Neural cell (in vitro differentiated cells): ENCODE measurements around the gene GNAT3. TPM values are rescaled to one million over a fixed set of nuclear protein-coding genes. Genes with fewer than 3 reads are reported as not detected.

Experiments used
- H2AFZ ChIP-seq: fragments of 200-600, 300-800 bp; sonication (generic), shearing (Covaris generic); 2 replicates; pipeline ENCODE4 v1.6.0; 2014; ENCODE audit warnings: low read depth, mild to moderate bottlenecking, antibody characterized with exemption, low read length, moderate library complexity
- H3F3A ChIP-seq: fragments of 200-600 bp; shearing (Covaris generic); 2 replicates; pipeline ENCODE4 v1.6.1; 2016; ENCODE audit warnings: mild to moderate bottlenecking, moderate library complexity, mixed read lengths, antibody characterized with exemption, low read length; ENCODE audit not compliant: insufficient read depth, poor library complexity, severe bottlenecking
- H3K27ac ChIP-seq: fragments of 200-600, 300-800 bp; sonication (generic), shearing (Covaris generic); 2 replicates; pipeline ENCODE4 v1.5.1; 2014; ENCODE audit warnings: mild to moderate bottlenecking, low read length, moderate library complexity
- H3K27me3 ChIP-seq: fragments of 300-800, 200-600 bp; sonication (generic), shearing (Covaris generic); 2 replicates; pipeline ENCODE4 v1.6.0; 2014; ENCODE audit warnings: mild to moderate bottlenecking, low read depth, low read length, moderate library complexity; ENCODE audit not compliant: insufficient read depth
- H3K36me3 ChIP-seq: fragments of 300-800, 200-600 bp; sonication (generic), shearing (Covaris generic); 2 replicates; pipeline ENCODE4 v1.5.1; 2014; ENCODE audit warnings: mild to moderate bottlenecking, antibody characterized with exemption, low read length, moderate library complexity; ENCODE audit not compliant: insufficient read depth
- H3K4me2 ChIP-seq: fragments of 300-800, 200-600 bp; sonication (generic), shearing (Covaris generic); 2 replicates; pipeline ENCODE4 v1.6.0; 2014; ENCODE audit warnings: mild to moderate bottlenecking, low read length
- H3K4me3 ChIP-seq: fragments of 300-800, 200-600 bp; sonication (generic), shearing (Covaris generic); 2 replicates; pipeline ENCODE4 v1.5.1; 2014; ENCODE audit warnings: mild to moderate bottlenecking, low read length, moderate library complexity
- H3K79me2 ChIP-seq: fragments of 200-600 bp; shearing (Covaris generic); replicated peaks from 2 replicates; pipeline ENCODE4 v1.6.0; 2014; ENCODE audit warnings: mild to moderate bottlenecking, low read length, moderate library complexity; ENCODE audit not compliant: insufficient read depth
- H3K9ac ChIP-seq: fragments of 300-800, 200-600 bp; sonication (generic), shearing (Covaris generic); 2 replicates; pipeline ENCODE4 v1.6.1; 2016; ENCODE audit warnings: mild to moderate bottlenecking, low read length, mixed read lengths
- H3K9me2 ChIP-seq: fragments of 200-600 bp; shearing (Covaris generic); 2 replicates; pipeline ENCODE4 v1.6.1; 2016; ENCODE audit warnings: mild to moderate bottlenecking, low read length, mixed read lengths; ENCODE audit not compliant: insufficient read depth
- H3K9me3 ChIP-seq: fragments of 200-600, 300-800 bp; sonication (generic), shearing (Covaris generic); 2 replicates; pipeline ENCODE4 v1.6.1; 2016; ENCODE audit warnings: mild to moderate bottlenecking, mixed run types, low read length, moderate library complexity, mixed read lengths
- H4K20me1 ChIP-seq: fragments of 200-600 bp; shearing (Covaris generic); 2 replicates; pipeline ENCODE4 v1.6.1; 2016; ENCODE audit warnings: mild to moderate bottlenecking, mixed run types; ENCODE audit not compliant: insufficient read depth
- EP300 ChIP-seq: fragments of 450-650 bp; conservative IDR thresholded peaks from 2 replicates; pipeline ENCODE4 v1.6.1; 2014; ENCODE audit warnings: antibody characterized with exemption, mild to moderate bottlenecking, moderate library complexity; ENCODE audit not compliant: poor library complexity, severe bottlenecking
- EZH2 ChIP-seq: fragments of 200-600, 300-800 bp; shearing (Covaris generic), sonication (generic); IDR thresholded peaks from 2 replicates; pipeline ENCODE4 v1.6.1; 2014; ENCODE audit warnings: antibody characterized with exemption, low read length, borderline replicate concordance, mild to moderate bottlenecking; ENCODE audit not compliant: insufficient read depth, poor library complexity, severe bottlenecking
- POLR2AphosphoS5 ChIP-seq: IDR thresholded peaks from 2 replicates; pipeline ENCODE4 v1.6.1; 2012
- RAD21 ChIP-seq: fragments of 450-650 bp; conservative IDR thresholded peaks from 2 replicates; pipeline ENCODE4 v1.6.1; 2014; ENCODE audit warnings: antibody characterized with exemption, mild to moderate bottlenecking, moderate library complexity
- TAF1 ChIP-seq: IDR thresholded peaks from 2 replicates; pipeline ENCODE4 v1.6.1; 2012; ENCODE audit warnings: low read depth
- polyA plus RNA-seq: library from polyadenylated mRNA; depleted of rRNA; stranded (reverse); fragments of >200 nt; gene quantifications from 2 replicates; pipeline ENCODE4 v1.2.3, GENCODE V29; 2014
- TF ChIP-seq, protein P1 (sequence below): fragments of 450-650 bp; IDR thresholded peaks from 2 replicates; pipeline ENCODE4 v1.5.1; 2014; ENCODE audit warnings: antibody characterized with exemption, mild to moderate bottlenecking, moderate library complexity; ENCODE audit not compliant: poor library complexity, severe bottlenecking
- TF ChIP-seq, protein P2 (sequence below): IDR thresholded peaks from 2 replicates; pipeline ENCODE4 v1.6.1; 2012; ENCODE audit warnings: borderline replicate concordance

GNAT3 gene
- polyA plus RNA-seq, 1 donor from 2014 or later = not detected

DNA sequence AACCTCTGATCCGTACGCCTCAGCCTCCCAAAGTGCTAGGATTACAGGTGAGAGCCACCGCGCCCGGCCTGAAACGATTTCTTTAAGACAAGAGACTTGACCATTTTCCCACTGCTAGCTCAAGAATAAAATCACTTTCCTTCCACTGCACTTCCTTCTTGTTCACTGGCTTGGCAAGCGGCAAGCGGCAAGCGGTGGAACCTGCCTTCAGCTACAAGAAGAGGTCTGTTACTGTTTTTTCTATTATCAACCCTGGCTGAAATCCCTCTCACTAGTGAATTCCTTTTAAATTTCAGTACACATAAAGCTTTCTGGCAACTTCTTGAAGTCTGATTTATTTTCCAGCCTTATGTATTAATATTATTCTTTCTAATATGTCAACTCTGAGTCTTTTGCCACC is 12.8 kb upstream of the GNAT3 start:
- Histone ChIP-seq H3K79me2 (no peaks in the 10 kb centered on the region), H3K9me2 (no peaks in the 10 kb centered on the region), H3K4me3 (no peak overlapping the region), H3K9me3 (no peaks in the 10 kb centered on the region), H3K4me2 (no peak overlapping the region), H3K27me3 (no peaks in the 10 kb centered on the region), H2AFZ (no peak overlapping the region), H3K27ac (no peak overlapping the region), H3F3A (no peaks in the 10 kb centered on the region), H4K20me1 (no peaks in the 10 kb centered on the region), H3K36me3 (no peaks in the 10 kb centered on the region), H3K9ac (no peak overlapping the region)
- TF ChIP-seq TAF1 = no peak
- TF ChIP-seq, protein P1, sequence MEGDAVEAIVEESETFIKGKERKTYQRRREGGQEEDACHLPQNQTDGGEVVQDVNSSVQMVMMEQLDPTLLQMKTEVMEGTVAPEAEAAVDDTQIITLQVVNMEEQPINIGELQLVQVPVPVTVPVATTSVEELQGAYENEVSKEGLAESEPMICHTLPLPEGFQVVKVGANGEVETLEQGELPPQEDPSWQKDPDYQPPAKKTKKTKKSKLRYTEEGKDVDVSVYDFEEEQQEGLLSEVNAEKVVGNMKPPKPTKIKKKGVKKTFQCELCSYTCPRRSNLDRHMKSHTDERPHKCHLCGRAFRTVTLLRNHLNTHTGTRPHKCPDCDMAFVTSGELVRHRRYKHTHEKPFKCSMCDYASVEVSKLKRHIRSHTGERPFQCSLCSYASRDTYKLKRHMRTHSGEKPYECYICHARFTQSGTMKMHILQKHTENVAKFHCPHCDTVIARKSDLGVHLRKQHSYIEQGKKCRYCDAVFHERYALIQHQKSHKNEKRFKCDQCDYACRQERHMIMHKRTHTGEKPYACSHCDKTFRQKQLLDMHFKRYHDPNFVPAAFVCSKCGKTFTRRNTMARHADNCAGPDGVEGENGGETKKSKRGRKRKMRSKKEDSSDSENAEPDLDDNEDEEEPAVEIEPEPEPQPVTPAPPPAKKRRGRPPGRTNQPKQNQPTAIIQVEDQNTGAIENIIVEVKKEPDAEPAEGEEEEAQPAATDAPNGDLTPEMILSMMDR = no peak
- no peak for TF ChIP-seq EZH2
- no peak for TF ChIP-seq POLR2AphosphoS5
- TF ChIP-seq, protein P2, sequence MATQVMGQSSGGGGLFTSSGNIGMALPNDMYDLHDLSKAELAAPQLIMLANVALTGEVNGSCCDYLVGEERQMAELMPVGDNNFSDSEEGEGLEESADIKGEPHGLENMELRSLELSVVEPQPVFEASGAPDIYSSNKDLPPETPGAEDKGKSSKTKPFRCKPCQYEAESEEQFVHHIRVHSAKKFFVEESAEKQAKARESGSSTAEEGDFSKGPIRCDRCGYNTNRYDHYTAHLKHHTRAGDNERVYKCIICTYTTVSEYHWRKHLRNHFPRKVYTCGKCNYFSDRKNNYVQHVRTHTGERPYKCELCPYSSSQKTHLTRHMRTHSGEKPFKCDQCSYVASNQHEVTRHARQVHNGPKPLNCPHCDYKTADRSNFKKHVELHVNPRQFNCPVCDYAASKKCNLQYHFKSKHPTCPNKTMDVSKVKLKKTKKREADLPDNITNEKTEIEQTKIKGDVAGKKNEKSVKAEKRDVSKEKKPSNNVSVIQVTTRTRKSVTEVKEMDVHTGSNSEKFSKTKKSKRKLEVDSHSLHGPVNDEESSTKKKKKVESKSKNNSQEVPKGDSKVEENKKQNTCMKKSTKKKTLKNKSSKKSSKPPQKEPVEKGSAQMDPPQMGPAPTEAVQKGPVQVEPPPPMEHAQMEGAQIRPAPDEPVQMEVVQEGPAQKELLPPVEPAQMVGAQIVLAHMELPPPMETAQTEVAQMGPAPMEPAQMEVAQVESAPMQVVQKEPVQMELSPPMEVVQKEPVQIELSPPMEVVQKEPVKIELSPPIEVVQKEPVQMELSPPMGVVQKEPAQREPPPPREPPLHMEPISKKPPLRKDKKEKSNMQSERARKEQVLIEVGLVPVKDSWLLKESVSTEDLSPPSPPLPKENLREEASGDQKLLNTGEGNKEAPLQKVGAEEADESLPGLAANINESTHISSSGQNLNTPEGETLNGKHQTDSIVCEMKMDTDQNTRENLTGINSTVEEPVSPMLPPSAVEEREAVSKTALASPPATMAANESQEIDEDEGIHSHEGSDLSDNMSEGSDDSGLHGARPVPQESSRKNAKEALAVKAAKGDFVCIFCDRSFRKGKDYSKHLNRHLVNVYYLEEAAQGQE = no peak

DNA sequence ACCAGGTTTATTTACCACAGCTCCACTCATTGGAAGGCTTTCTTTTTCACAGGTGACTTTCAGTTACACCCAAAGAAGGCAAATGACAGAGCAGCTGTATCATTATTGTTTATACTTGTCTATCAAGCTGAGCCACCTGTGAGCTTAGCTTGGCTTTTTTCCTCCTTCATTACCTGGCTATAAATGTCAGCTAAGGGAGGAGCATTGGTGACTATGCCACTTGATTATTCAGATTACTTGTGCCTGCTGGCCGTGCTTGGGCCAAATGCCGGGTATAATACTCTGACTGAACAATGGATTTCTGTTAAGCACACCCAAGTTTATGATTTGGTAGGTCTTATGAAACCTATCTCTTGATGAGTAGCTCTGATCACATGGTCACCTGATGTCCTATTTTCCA is 9.9 kb upstream of the GNAT3 start:
- TF ChIP-seq TAF1 = no peak
- TF ChIP-seq, protein P1 = no peak
- no peak for TF ChIP-seq EP300
- TF ChIP-seq, protein P2 = no peak
- no peak for TF ChIP-seq POLR2AphosphoS5
- TF ChIP-seq EZH2 = no peak
- no peak for TF ChIP-seq RAD21
- no peak overlapping the region for H3K9ac ChIP-seq
- H3K9me3 ChIP-seq = no peaks in the 10 kb centered on the region
- H3K27me3 ChIP-seq = no peaks in the 10 kb centered on the region
- H4K20me1 ChIP-seq = no peaks in the 10 kb centered on the region
- H3K4me2 ChIP-seq = no peak overlapping the region
- H2AFZ ChIP-seq = no peak overlapping the region
- no peak overlapping the region for H3K4me3 ChIP-seq
- H3K79me2 ChIP-seq = no peaks in the 10 kb centered on the region
- H3F3A ChIP-seq = no peaks in the 10 kb centered on the region
- H3K9me2 ChIP-seq = no peaks in the 10 kb centered on the region
- no peaks in the 10 kb centered on the region for H3K36me3 ChIP-seq
- H3K27ac ChIP-seq = no peak overlapping the region
